ENCODE measurements around the gene HNRNPC. TPM values are rescaled to one million over a fixed set of nuclear protein-coding genes. Genes with fewer than 3 reads are reported as not detected.

The HNRNPC gene
- total and polyA plus RNA-seq, 9 of the 15 experiments (the other 6 are each of a cell fraction or from before 2014, with no cell fraction given), result 679 to 1,557 (median 1,191) TPM

DNA sequence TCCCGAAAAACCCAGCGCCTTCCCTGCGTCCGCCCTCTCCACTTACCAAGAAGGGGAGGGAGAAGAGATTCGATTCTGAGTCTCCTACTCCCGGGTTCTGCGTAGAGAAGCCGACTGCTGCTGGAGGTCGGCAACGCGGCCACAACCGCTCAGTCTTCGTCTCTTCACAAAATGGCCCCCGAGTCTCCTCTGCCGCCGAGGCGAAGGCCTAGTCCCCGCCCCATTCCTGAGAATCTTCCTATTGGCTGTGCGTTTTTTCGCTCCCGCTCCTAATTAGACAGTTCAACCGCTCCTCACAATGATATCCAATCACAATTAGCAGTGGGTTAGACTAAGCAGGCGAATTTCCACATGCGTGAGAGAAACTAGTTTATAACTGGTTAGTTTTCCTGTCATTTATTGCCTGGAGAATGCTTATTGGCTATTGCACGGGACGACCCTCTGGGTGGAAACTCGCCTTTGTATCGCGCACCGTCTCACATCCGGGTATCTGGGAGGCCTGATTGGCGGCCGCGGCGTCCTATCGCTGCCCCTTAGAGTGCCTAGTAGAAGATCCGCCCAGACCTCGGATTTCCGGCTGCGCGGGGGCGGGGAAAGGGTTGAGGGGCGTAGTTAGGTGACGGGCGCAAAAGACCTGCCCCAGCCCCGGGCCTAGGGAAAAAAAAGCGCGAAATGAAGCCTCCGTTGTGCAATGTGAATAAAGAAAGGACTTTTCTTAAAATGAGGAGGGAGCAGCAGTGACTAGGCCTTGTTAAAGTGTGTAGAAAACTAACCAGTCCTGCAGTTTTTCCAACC lies at the start of gene HNRNPC (continued):
- TF ChIP-seq, protein P1, sequence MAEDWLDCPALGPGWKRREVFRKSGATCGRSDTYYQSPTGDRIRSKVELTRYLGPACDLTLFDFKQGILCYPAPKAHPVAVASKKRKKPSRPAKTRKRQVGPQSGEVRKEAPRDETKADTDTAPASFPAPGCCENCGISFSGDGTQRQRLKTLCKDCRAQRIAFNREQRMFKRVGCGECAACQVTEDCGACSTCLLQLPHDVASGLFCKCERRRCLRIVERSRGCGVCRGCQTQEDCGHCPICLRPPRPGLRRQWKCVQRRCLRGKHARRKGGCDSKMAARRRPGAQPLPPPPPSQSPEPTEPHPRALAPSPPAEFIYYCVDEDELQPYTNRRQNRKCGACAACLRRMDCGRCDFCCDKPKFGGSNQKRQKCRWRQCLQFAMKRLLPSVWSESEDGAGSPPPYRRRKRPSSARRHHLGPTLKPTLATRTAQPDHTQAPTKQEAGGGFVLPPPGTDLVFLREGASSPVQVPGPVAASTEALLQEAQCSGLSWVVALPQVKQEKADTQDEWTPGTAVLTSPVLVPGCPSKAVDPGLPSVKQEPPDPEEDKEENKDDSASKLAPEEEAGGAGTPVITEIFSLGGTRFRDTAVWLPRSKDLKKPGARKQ (CRISPR knock-in tag; IDR thresholded peaks at IDR 0.05), result no peak
- TF ChIP-seq SUPT5H (IDR thresholded peaks at IDR 0.05) (peak; percentile 98), IFI16 (CRISPR knock-in tag; IDR thresholded peaks at IDR 0.05) (no peak), POLR2AphosphoS2 (IDR thresholded peaks at IDR 0.05; ENCODE audit: low read length) (no peak), ARID2 (IDR thresholded peaks at IDR 0.05) (no peak), E4F1 (CRISPR knock-in tag; IDR thresholded peaks at IDR 0.05; ENCODE audit: borderline replicate concordance) (no peak), ZBTB7A (IDR thresholded peaks at IDR 0.05; ENCODE audit: borderline replicate concordance, control insufficient read depth, low read depth, low read length) (no peak; the same call in 1 of the 2 replicates), HNRNPLL (IDR thresholded peaks at IDR 0.05; ENCODE audit: low read depth, low read length, poor library complexity, severe bottlenecking) (peak; percentile 32), MBD2 (IDR thresholded peaks at IDR 0.05; ENCODE audit: borderline replicate concordance, low read depth) (peak; percentile 99), TAF7 (tag; IDR thresholded peaks at IDR 0.05) (peak; percentile 96), BDP1 (IDR thresholded peaks at IDR 0.05; ENCODE audit: insufficient read depth, insufficient read length) (no peak), GABPB1 (CRISPR knock-in tag; IDR thresholded peaks at IDR 0.05) (peak; percentile 94), GTF2E2 (tag; IDR thresholded peaks at IDR 0.05) (peak; percentile 77; the same call in 1 of the 2 replicates), THAP12 (CRISPR knock-in tag; IDR thresholded peaks at IDR 0.05) (no peak), KDM1A (IDR thresholded peaks at IDR 0.05) (no peak), ATF3 (IDR thresholded peaks at IDR 0.05) (no peak), ATF3 (CRISPR knock-in tag; conservative IDR thresholded peaks at IDR 0.05) (no peak), L3MBTL2 (IDR thresholded peaks at IDR 0.05) (peak; percentile 89), FUS (optimal IDR thresholded peaks at IDR 0.05; ENCODE audit: low read depth, low read length) (no peak)
- TF ChIP-seq, protein P2, sequence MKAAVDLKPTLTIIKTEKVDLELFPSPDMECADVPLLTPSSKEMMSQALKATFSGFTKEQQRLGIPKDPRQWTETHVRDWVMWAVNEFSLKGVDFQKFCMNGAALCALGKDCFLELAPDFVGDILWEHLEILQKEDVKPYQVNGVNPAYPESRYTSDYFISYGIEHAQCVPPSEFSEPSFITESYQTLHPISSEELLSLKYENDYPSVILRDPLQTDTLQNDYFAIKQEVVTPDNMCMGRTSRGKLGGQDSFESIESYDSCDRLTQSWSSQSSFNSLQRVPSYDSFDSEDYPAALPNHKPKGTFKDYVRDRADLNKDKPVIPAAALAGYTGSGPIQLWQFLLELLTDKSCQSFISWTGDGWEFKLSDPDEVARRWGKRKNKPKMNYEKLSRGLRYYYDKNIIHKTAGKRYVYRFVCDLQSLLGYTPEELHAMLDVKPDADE (conservative IDR thresholded peaks at IDR 0.05; ENCODE audit: control insufficient read depth, low read depth, low read length), result no peak
